Measurements from ENCODE around the gene SUMO3.

GRCh38 chr21:44817506-44817880 lies 369 bp downstream of the SUMO3 start:
- TF ChIP-seq CTCF (conservative IDR thresholded peaks at IDR 0.05; ENCODE audit: low read length): no peak
- no peak for TF ChIP-seq EZH2phosphoT487 (IDR thresholded peaks at IDR 0.05; ENCODE audit: borderline replicate concordance)

Data from Loucy (cell line).